ENCODE results near the gene CEP250.
"Not testable (repeated sequence)": the region's sequence is repeated elsewhere in the genome, so short reads cannot be mapped to it uniquely, and the experiment has no call there.

Gene CEP250

GRCh38 chr20:35514371-35514932 lies 59.1 kb downstream of the CEP250 start:
- no peak for TF ChIP-seq CTCF (IDR thresholded peaks at IDR 0.05; ENCODE audit: insufficient read depth, missing control alignments)
- DNase-seq (ENCODE audit: insufficient read length, low spot score) (no peak), FAIRE-seq (no peak)

GRCh38 chr20:35515341-35515740 lies 59.9 kb downstream of the CEP250 start:
- DNase-seq (ENCODE audit: insufficient read length, low spot score) (no peak), FAIRE-seq (no peak)
- TF ChIP-seq CTCF (IDR thresholded peaks at IDR 0.05; ENCODE audit: insufficient read depth, missing control alignments): no peak

GRCh38 chr20:35515949-35516645 lies 60.7 kb downstream of the CEP250 start:
- FAIRE-seq (no peak), DNase-seq (ENCODE audit: insufficient read length, low spot score) (no peak)
- TF ChIP-seq CTCF (IDR thresholded peaks at IDR 0.05; ENCODE audit: insufficient read depth, missing control alignments): no peak

- FAIRE-seq: no peak
- no peak for TF ChIP-seq CTCF (IDR thresholded peaks at IDR 0.05; ENCODE audit: insufficient read depth, missing control alignments)
- DNase-seq (ENCODE audit: insufficient read length, low spot score): no peak
Observed at GRCh38 chr20:35517125-35517524, 61.7 kb downstream of the CEP250 start.

- not testable (repeated sequence) for FAIRE-seq; DNase-seq (ENCODE audit: insufficient read length, low spot score)
Observed at GRCh38 chr20:35517767-35518166, 62.4 kb downstream of the CEP250 start.

- no peak for TF ChIP-seq CTCF (IDR thresholded peaks at IDR 0.05; ENCODE audit: insufficient read depth, missing control alignments)
- FAIRE-seq (no peak), DNase-seq (ENCODE audit: insufficient read length, low spot score) (no peak)
Observed at GRCh38 chr20:35518955-35519354, 63.6 kb downstream of the CEP250 start.

GRCh38 chr20:35523298-35523888 lies 68.0 kb downstream of the CEP250 start:
- TF ChIP-seq CTCF (IDR thresholded peaks at IDR 0.05; ENCODE audit: insufficient read depth, missing control alignments): peak; percentile 27
- FAIRE-seq: no peak
- no peak for DNase-seq (ENCODE audit: insufficient read length, low spot score)

All from D721Med (cell line).